ENCODE data around the gene TUBB2A.
"Not testable (repeated sequence)": the region's sequence is repeated elsewhere in the genome, so short reads cannot be mapped to it uniquely, and the experiment has no call there.

Gene TUBB2A
- long read RNA-seq, donor 1, transcript TUBB2A-201 (4 exons, 1,595 nt): major isoform, 34 of 34 reads
- long read RNA-seq, donor 1, partial matches to known transcripts: 0 of 34 reads
- long read RNA-seq, donor 1, other reads (novel, unspliced or antisense): 0 of 34 reads
- long read RNA-seq, donor 2, transcript TUBB2A-201 (4 exons, 1,595 nt): major isoform, 22 of 22 reads
- long read RNA-seq, donor 2, partial matches to known transcripts: 0 of 22 reads
- long read RNA-seq, donor 2, other reads (novel, unspliced or antisense): 0 of 22 reads
- long read RNA-seq, donor 3, transcript TUBB2A-201 (4 exons, 1,595 nt): major isoform, 17 of 17 reads
- long read RNA-seq, donor 3, partial matches to known transcripts: 0 of 17 reads
- long read RNA-seq, donor 3, other reads (novel, unspliced or antisense): 0 of 17 reads
- long read RNA-seq, donor 4, transcript TUBB2A-201 (4 exons, 1,595 nt): major isoform, 20 of 21 reads
- long read RNA-seq, donor 4, partial matches to known transcripts: 0 of 21 reads
- long read RNA-seq, donor 4, other reads (novel, unspliced or antisense): 0 of 21 reads
- long read RNA-seq, donor 5, transcript TUBB2A-201 (4 exons, 1,595 nt): major isoform, 23 of 23 reads
- long read RNA-seq, donor 5, partial matches to known transcripts: 0 of 23 reads
- long read RNA-seq, donor 5, other reads (novel, unspliced or antisense): 0 of 23 reads
- long read RNA-seq, donor 6, transcript TUBB2A-201 (4 exons, 1,595 nt): major isoform, 29 of 29 reads
- long read RNA-seq, donor 6, partial matches to known transcripts: 0 of 29 reads
- long read RNA-seq, donor 6, other reads (novel, unspliced or antisense): 0 of 29 reads
- long read RNA-seq, donor 7, transcript TUBB2A-201 (4 exons, 1,595 nt): major isoform, 50 of 50 reads
- long read RNA-seq, donor 7, partial matches to known transcripts: 0 of 50 reads
- long read RNA-seq, donor 7, other reads (novel, unspliced or antisense): 0 of 50 reads
- long read RNA-seq, donor 8, transcript TUBB2A-201 (4 exons, 1,595 nt): major isoform, 18 of 18 reads
- long read RNA-seq, donor 8, partial matches to known transcripts: 0 of 18 reads
- long read RNA-seq, donor 8, other reads (novel, unspliced or antisense): 0 of 18 reads

GRCh38 chr6:3157131-3157933 is at the start of gene TUBB2A:
TSS of gene TUBB2A (minus strand) at chr6:3157544. CDS start at chr6:3157463, 81 bp downstream.
- peak; percentile 86 for DNase-seq

- no peak for DNase-seq
These were observed 49.1 kb upstream of the TUBB2A start for GRCh38 chr6:3206339-3207015.

GRCh38 chr6:3205913-3206312 is 48.6 kb upstream of the TUBB2A start:
- DNase-seq: no peak

- DNase-seq: no peak
These were observed 47.6 kb upstream of the TUBB2A start for GRCh38 chr6:3204921-3205320.

GRCh38 chr6:3202999-3203696 is 45.8 kb upstream of the TUBB2A start:
- DNase-seq: no peak

- DNase-seq: no peak
These were observed 44.0 kb upstream of the TUBB2A start for GRCh38 chr6:3201388-3201787.

GRCh38 chr6:3200682-3201081 is 43.3 kb upstream of the TUBB2A start:
- DNase-seq: no peak

GRCh38 chr6:3199382-3199781 is 42.0 kb upstream of the TUBB2A start:
- DNase-seq: no peak

- not testable (repeated sequence) for DNase-seq
These were observed 40.4 kb upstream of the TUBB2A start for GRCh38 chr6:3197734-3198133.

- no peak for DNase-seq
These were observed 39.4 kb upstream of the TUBB2A start for GRCh38 chr6:3196770-3197169.

GRCh38 chr6:3195695-3196497 is 38.6 kb upstream of the TUBB2A start:
- DNase-seq: no peak

- no peak for DNase-seq
These were observed 38.0 kb upstream of the TUBB2A start for GRCh38 chr6:3195420-3195694.

GRCh38 chr6:3194535-3195419 is 37.4 kb upstream of the TUBB2A start:
- peak; percentile 52 for DNase-seq

- DNase-seq: no peak
These were observed 35.9 kb upstream of the TUBB2A start for GRCh38 chr6:3193102-3193849.

- no peak for DNase-seq
These were observed 33.4 kb upstream of the TUBB2A start for GRCh38 chr6:3190779-3191178.

- DNase-seq: no peak
These were observed 32.7 kb upstream of the TUBB2A start for GRCh38 chr6:3190056-3190455.

- DNase-seq: not testable (repeated sequence)
These were observed 31.8 kb upstream of the TUBB2A start for GRCh38 chr6:3189192-3189591.

- no peak for DNase-seq
These were observed 30.9 kb upstream of the TUBB2A start for GRCh38 chr6:3188262-3188661.
